Stimulated activated CD4-positive, alpha-beta T cell treated with anti-CD3 and anti-CD28 coated beads, Interleukin-1b, Interleukin-23, amount 100 ng/mL, for 1 hour (primary cell): ENCODE results near the gene SUMO4.

Experiments
- DNase-seq, 2 donors: peaks; one replicate each; pipeline ENCODE4 v3.0.0-alpha.2; 2020; ENCODE audit warnings: low read depth in 2 of 2

The SUMO4 gene

GRCh38 chr6:149389509-149390297 is 10.4 kb upstream of the SUMO4 start:
- no peak for DNase-seq

GRCh38 chr6:149392093-149392492 is 8.0 kb upstream of the SUMO4 start:
- no peak for DNase-seq

GRCh38 chr6:149392535-149392934 is 7.5 kb upstream of the SUMO4 start:
- no peak for DNase-seq

GRCh38 chr6:149393002-149393679 is 6.9 kb upstream of the SUMO4 start:
- no peak for DNase-seq

- no peak for DNase-seq
Observed at GRCh38 chr6:149395185-149395584, 4.9 kb upstream of the SUMO4 start.

GRCh38 chr6:149397384-149397783 is 2.7 kb upstream of the SUMO4 start:
- DNase-seq = no peak

- no peak for DNase-seq
Observed at GRCh38 chr6:149403534-149403933, 3.5 kb downstream of the SUMO4 start.

GRCh38 chr6:149405823-149406765 is 6.0 kb downstream of the SUMO4 start:
- no peak for DNase-seq

GRCh38 chr6:149409617-149410016 is 9.6 kb downstream of the SUMO4 start:
- no peak for DNase-seq

GRCh38 chr6:149410557-149410956 is 10.5 kb downstream of the SUMO4 start:
- no peak for DNase-seq

GRCh38 chr6:149414009-149414408 is 13.9 kb downstream of the SUMO4 start:
- no peak for DNase-seq

GRCh38 chr6:149414821-149415220 is 14.8 kb downstream of the SUMO4 start:
- DNase-seq = no peak

GRCh38 chr6:149419696-149420404 is 19.8 kb downstream of the SUMO4 start:
- DNase-seq = no peak

GRCh38 chr6:149421132-149421531 is 21.1 kb downstream of the SUMO4 start:
- no peak for DNase-seq

- no peak for DNase-seq
Observed at GRCh38 chr6:149422581-149422980, 22.5 kb downstream of the SUMO4 start.

GRCh38 chr6:149423964-149424440 is 23.9 kb downstream of the SUMO4 start:
- DNase-seq = no peak

GRCh38 chr6:149425224-149425623 is 25.2 kb downstream of the SUMO4 start:
- DNase-seq = no peak

- no peak for DNase-seq
Observed at GRCh38 chr6:149425754-149426153, 25.7 kb downstream of the SUMO4 start.

- no peak for DNase-seq
Observed at GRCh38 chr6:149428606-149429005, 28.5 kb downstream of the SUMO4 start.

- DNase-seq = no peak
Observed at GRCh38 chr6:149429427-149430360, 29.6 kb downstream of the SUMO4 start.
